GM13977 (cell line): ENCODE measurements around the gene COX19.
"Not testable (repeated sequence)": the region's sequence is repeated elsewhere in the genome, so short reads cannot be mapped to it uniquely, and the experiment has no call there.

ENCODE experiments used
- DNase-seq: peaks from one replicate; pipeline ENCODE4 v3.0.0; 2012; ENCODE audit warnings: low spot score
- in situ Hi-C: fragments of 300-500 bp; cut with MboI; formaldehyde crosslinking; loops from one replicate; pipeline ENCODE4 v1.12.0; 2022; ENCODE audit warnings: low sequenced_read_pairs, low pct_unique_long_range_greater_than_20kb, mixed read lengths, inconsistent platforms; ENCODE audit not compliant: unreplicated experiment
- TF ChIP-seq, protein P1 (sequence below): IDR thresholded peaks from 2 replicates; pipeline ENCODE4 v1.5.1; 2012; ENCODE audit warnings: mild to moderate bottlenecking, control low read depth; ENCODE audit not compliant: insufficient read depth; ENCODE audit errors: extremely low read depth, missing control alignments

The COX19 gene

DNA sequence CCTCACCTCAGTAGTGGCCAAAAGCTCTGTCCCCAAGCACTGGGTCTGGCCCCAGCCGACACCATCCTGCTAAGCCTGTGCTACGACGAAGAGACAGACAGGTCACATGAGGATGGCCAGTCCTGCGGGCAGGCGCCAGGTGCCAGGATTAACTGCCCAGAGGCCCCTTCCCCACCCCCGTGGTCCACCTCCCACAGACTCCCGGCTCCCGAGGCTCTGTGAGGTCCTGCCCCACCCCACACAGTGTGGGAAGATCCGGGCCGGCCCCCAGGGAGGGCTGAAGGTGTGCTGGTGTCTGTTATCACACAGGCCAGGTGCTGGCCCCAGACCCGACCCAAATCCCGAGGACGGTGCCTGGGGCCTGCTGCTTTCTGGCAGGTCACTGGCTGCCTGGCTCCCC lies 34.9 kb upstream of the COX19 start:
- no peak for DNase-seq
- TF ChIP-seq, protein P1, sequence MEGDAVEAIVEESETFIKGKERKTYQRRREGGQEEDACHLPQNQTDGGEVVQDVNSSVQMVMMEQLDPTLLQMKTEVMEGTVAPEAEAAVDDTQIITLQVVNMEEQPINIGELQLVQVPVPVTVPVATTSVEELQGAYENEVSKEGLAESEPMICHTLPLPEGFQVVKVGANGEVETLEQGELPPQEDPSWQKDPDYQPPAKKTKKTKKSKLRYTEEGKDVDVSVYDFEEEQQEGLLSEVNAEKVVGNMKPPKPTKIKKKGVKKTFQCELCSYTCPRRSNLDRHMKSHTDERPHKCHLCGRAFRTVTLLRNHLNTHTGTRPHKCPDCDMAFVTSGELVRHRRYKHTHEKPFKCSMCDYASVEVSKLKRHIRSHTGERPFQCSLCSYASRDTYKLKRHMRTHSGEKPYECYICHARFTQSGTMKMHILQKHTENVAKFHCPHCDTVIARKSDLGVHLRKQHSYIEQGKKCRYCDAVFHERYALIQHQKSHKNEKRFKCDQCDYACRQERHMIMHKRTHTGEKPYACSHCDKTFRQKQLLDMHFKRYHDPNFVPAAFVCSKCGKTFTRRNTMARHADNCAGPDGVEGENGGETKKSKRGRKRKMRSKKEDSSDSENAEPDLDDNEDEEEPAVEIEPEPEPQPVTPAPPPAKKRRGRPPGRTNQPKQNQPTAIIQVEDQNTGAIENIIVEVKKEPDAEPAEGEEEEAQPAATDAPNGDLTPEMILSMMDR = no peak
- in situ Hi-C loops = no loop called here

DNA sequence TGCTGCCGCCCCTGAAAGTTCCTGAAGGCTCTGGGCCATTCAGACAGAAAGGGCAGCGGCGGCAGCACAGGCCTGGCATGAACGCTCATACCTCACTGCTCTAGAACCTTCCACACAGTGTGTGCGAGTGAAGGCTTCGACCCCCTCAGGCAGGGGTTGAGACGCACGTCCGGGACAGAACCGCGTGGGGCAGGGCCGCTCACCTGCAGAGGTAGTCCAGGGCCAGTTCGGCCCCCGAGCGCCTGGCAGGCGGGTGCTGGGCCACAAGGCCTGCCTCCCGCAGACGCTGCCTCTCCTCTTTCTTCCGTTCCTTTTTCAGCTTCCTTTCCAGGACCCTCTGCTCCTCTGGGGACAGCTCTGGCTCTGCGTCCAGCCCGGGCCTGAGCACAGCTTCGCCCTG lies 34.4 kb upstream of the COX19 start:
- DNase-seq = no peak
- TF ChIP-seq, protein P1 = no peak
- in situ Hi-C loops = no loop called here

DNA sequence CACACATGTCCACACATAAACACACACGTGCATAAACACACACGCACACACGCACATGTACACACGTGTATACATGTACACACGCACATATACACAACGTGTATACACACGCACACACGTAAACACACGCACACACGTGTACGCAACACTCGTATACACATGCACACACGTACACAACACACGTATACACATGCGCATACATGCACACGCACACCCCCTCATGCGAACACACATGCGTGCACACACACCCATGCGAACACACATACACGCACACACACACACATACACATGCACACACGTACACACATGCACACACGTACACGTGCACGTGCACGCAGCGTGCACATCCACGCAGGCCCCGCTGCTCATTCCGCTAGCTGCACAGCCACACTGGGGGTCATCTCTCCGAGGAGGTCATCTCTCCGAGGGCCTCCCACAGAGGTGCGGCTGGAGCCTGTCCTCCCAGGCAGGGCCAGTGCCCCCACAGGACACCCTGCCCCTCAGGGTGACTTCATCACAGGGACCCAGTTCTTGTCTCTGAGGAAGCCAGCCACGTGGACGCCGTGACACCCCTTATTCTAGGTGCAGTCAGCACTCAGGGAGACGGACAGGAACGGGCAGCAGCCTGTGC lies 33.5 kb upstream of the COX19 start:
- no peak for DNase-seq
- in situ Hi-C loops = no loop called here
- TF ChIP-seq, protein P1 = no peak

DNA sequence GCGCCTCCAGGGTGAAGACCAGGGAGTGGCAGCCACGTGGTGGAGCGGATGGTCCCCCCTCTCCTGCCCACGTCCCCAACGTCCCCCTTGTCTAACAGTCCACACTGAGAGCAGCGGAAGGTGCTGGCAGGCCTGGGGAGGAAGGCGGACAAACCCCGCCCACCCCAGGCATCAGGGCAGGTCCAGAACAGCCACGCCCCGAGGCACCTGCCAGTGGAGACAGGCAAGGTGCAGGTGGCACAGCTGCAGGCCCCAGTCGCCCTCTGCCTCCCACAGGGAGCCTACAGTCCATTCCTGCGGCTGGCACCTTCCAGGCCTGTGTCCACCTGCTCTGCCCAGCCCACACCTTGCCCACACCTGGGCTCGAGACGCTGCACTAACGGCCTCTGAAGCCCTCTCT lies 32.6 kb upstream of the COX19 start:
- in situ Hi-C loops = no loop called here
- TF ChIP-seq, protein P1 = no peak
- DNase-seq = no peak

DNA sequence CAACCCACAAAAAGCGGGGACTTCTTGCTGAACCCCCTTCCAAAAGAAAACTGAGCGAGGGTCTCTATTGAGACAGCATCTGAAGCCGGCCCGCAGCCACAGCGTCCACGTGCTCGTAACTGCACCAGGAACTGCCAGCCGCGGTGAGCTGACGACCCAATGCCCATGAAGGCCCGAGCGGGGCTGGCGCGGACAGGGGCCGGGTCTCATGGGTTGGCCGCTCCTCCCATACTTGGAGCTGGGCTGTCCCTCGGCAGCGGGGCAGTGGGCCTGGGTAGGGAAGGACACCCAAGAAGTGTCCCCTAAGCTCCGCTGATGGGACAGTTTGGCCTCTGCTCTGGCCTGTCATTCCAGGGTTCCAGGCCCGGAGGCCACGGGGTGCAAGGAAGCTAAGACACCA lies 30.0 kb upstream of the COX19 start:
- DNase-seq = no peak
- in situ Hi-C loops = no loop called here
- TF ChIP-seq, protein P1 = no peak

DNA sequence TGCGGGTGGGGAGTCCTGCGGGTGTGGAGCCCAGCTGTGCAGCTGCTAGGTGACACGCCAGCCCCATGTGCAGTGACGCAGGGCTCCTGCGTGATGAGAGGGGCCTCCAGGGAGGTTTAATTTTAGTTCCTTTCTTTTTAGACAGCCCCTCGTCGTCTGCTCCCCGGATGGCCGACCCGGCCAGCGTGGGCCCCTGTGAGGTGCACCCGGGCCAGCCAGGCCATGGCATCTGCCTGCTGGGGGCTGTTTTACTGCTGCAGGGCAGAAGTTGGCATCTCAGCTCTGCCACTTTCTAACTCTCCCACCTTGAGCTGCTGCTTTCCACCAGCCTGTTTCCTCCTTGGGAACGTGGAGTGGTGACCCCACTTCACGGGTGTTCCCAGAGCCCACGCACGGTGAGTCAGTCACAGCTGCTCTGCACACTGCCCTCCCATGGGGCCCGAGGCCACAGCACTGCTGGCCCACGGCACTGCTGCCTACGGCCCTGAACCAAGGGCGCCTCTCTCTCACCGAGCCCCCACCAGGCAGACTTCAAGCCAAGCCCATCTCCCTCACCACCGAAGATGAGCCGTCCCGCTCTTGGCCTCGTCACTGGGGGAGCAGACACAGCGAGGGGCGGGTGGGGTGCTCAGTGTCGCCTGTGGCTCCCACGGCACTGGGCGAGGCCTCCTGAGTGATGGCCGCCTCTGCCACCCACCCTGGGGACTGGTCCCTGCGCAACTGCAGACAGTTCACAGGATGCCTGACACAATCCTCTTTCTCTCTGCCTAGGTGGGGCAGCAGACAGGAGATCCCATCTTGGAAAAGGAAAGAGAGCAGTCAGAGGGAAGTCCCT lies 28.9 kb upstream of the COX19 start:
- TF ChIP-seq, protein P1 = no peak
- DNase-seq = peak; percentile 78
- in situ Hi-C loops = no loop called here

DNA sequence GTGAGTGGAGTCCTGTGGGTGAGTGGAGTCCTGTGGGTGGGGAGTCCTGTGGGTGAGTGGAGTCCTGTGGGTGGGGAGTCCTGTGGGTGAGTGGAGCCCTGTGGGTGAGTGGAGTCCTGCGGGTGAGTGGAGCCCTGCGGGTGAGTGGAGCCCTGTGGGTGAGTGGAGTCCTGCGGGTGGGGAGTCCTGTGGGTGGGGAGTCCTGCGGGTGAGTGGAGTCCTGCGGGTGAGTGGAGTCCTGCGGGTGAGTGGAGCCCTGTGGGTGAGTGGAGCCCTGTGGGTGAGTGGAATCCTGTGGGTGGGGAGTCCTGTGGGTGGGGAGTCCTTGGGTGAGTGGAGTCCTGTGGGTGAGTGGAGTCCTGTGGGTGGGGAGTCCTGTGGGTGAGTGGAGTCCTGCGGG lies 27.1 kb upstream of the COX19 start:
- in situ Hi-C loops, DNase-seq: not testable (repeated sequence)

DNA sequence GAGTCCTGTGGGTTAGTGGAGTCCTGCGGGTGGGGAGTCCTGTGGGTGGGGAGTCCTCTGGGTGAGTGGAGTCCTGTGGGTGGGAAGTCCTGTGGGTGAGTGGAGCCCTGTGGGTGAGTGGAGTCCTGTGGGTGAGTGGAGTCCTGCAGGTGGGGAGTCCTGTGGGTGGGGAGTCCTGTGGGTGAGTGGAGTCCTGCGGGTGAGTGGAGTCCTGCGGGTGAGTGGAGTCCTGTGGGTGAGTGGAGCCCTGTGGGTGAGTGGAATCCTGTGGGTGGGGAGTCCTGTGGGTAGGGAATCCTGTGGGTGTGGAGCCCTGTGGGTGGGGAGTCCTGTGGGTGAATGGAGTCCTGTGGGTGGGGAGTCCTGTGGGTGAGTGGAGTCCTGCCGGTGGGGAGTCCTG lies 26.7 kb upstream of the COX19 start:
- in situ Hi-C loops, DNase-seq: not testable (repeated sequence)

DNA sequence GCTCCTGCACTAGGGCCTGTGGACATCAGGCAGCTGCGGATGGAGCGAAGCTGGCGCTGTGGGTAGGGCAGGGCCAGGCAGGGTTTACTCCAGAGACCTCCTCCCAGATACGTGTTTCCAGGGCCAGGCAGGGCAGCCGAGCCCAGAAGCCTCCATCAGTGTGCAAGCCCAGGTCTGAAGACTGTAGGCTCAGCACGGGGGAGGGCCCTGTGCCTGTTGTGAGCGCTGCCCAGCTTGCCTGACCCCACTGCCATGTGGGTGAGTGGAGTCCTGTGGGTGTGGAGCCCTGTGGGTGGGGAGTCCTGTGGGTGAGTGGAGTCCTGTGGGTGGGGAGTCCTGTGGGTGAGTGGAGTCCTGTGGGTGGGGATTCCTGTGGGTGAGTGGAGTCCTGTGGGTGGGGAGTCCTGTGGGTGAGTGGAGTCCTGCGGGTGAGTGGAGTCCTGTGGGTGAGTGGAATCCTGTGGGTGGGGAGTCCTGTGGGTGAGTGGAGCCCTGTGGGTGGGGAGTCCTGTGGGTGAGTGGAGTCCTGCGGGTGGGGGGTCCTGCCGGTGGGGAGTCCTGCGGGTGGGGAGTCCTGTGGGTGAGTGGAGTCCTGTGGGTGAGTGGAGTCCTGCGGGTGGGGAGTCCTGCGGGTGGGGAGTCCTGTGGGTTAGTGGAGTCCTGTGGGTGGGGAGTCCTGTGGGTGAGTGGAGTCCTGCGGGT lies 25.9 kb upstream of the COX19 start:
- DNase-seq, in situ Hi-C loops: not testable (repeated sequence)
